ENCODE data around the gene XRN2. TPM values are rescaled to one million over a fixed set of nuclear protein-coding genes. Genes with fewer than 3 reads are reported as not detected.

The XRN2 gene
- total RNA-seq, 1 donor from 2014 or later, result 46.4 TPM

- no peak overlapping the region for H3K27ac ChIP-seq
- H3K4me3 ChIP-seq, result no peak overlapping the region
- no peaks in the 10 kb centered on the region for H3K4me1 ChIP-seq
- no peaks in the 10 kb centered on the region for H3K27me3 ChIP-seq
- no peak for TF ChIP-seq POLR2AphosphoS5 (IDR thresholded peaks at IDR 0.05; ENCODE audit: insufficient read depth in 1 of 2, low read depth in 1 of 2)
- TF ChIP-seq CTCF (IDR thresholded peaks at IDR 0.05), result no peak
- no peak for TF ChIP-seq POLR2A (IDR thresholded peaks at IDR 0.05)
- intact Hi-C loops (cut with DNase I), result no loop called here
- H3K36me3 ChIP-seq, result no peaks in the 10 kb centered on the region
- no peaks in the 10 kb centered on the region for H3K9me3 ChIP-seq
- DNase-seq (ENCODE audit: extremely low spot score in 2 of 2), result no peak
Observed at GRCh38 chr20:21262812-21263211, 40.3 kb upstream of the XRN2 start.

DNA sequence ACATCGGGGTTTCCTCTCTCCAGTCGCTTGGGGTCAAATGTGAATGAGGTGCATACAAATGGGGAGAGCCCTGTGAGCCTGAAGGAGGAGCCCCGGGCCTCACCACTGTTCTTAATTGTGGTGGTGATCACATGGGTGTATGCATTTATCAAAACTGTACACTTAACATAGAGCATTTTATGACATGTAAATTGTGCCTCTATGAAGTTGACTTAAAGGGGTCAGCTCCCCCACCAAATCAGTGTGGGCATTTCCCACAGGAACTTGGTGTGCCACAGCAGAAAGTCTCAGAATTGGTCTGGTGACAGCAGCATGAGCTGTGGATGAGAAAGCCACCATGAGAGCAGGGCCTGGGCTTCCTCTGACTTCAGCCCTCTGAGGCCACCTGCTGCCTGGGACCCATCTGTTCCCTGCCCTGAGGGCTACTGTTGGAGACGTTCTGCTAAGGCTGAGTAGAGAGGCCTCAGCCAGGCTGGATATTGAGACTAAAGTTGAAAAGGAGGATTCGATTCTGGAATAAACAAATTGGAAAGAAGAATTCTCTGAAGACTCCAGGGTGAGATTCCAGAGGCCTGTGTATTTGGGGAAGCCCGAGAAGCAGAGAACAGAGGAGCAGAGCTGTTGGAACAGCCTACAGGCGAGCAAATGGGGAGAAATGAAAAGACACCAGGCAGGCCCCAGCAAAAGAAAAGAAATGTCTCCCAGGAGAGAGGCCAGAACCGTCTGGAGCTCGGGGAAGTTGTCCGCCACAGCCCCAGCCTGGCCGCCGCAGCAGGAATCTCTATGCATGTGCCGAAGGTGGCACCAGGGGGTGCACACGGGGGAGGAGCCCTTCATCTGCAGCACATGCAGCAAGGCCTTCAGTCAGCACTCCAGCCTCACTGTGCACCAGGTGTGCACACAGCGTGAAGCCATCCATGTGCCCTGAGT is 37.6 kb upstream of the XRN2 start:
- no peak overlapping the region for H3K27ac ChIP-seq
- H3K36me3 ChIP-seq, result no peaks in the 10 kb centered on the region
- no peaks in the 10 kb centered on the region for H3K9me3 ChIP-seq
- no peak overlapping the region for H3K4me3 ChIP-seq
- H3K27me3 ChIP-seq, result no peaks in the 10 kb centered on the region
- no peaks in the 10 kb centered on the region for H3K4me1 ChIP-seq
- TF ChIP-seq POLR2AphosphoS5 (IDR thresholded peaks at IDR 0.05; ENCODE audit: insufficient read depth in 1 of 2, low read depth in 1 of 2) (no peak), POLR2A (IDR thresholded peaks at IDR 0.05) (no peak), CTCF (IDR thresholded peaks at IDR 0.05) (no peak)
- intact Hi-C loops (cut with DNase I), result no loop called here
- DNase-seq (ENCODE audit: extremely low spot score in 2 of 2), result no peak

DNA sequence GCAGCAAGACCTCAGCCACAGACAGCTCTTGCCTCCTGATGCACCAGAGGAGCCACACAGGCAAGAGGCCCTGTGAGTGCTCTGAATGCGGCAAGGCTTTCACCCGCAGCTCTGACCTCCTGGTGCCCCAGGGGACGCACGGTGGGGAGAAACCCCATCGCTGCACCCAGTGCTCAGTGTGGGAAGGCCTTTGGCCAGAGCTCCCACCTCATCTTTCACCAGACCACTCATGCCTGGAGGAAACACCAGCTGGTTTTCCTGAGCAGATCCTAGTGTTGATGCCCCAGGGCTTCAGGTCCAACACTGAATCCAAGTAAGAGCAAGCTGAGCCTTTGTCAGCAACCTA is 37.0 kb upstream of the XRN2 start:
- H3K4me1 ChIP-seq, result no peaks in the 10 kb centered on the region
- no peak for TF ChIP-seq CTCF (IDR thresholded peaks at IDR 0.05)
- TF ChIP-seq POLR2A (IDR thresholded peaks at IDR 0.05), result no peak
- no peak for TF ChIP-seq POLR2AphosphoS5 (IDR thresholded peaks at IDR 0.05; ENCODE audit: insufficient read depth in 1 of 2, low read depth in 1 of 2)
- no peaks in the 10 kb centered on the region for H3K27me3 ChIP-seq
- H3K27ac ChIP-seq, result no peak overlapping the region
- intact Hi-C loops (cut with DNase I), result no loop called here
- no peaks in the 10 kb centered on the region for H3K9me3 ChIP-seq
- H3K36me3 ChIP-seq, result no peaks in the 10 kb centered on the region
- no peak for DNase-seq (ENCODE audit: extremely low spot score in 2 of 2)
- no peak overlapping the region for H3K4me3 ChIP-seq

GRCh38 chr20:21269772-21270171 is 33.4 kb upstream of the XRN2 start:
- Histone ChIP-seq H3K4me3 (no peak overlapping the region), H3K9me3 (no peaks in the 10 kb centered on the region), H3K36me3 (no peaks in the 10 kb centered on the region), H3K27ac (no peak overlapping the region), H3K27me3 (no peaks in the 10 kb centered on the region), H3K4me1 (no peaks in the 10 kb centered on the region)
- TF ChIP-seq POLR2AphosphoS5 (IDR thresholded peaks at IDR 0.05; ENCODE audit: insufficient read depth in 1 of 2, low read depth in 1 of 2), result no peak
- TF ChIP-seq POLR2A (IDR thresholded peaks at IDR 0.05), result no peak
- no peak for TF ChIP-seq CTCF (IDR thresholded peaks at IDR 0.05)
- intact Hi-C loops (cut with DNase I), result no loop called here
- no peak for DNase-seq (ENCODE audit: extremely low spot score in 2 of 2)

DNA sequence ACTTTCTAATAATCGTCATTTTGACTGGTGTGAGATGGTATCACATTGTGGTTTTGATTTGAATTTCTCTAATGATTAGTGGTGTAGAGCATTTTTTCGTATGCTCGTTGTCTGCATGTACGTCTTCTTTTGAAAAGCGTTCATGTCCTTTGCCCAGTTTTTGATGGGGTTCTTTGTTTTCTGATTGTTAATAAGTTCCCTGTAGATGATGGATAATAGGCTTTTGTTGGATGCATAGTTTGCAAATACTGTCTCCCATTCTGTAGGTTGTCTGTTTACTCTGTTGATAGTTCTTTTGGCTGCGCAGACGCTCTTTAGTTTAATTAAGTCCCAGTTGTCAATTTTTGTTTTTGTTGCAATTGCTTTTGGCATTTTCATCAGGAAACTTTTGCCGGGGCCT is 32.3 kb upstream of the XRN2 start:
- Histone ChIP-seq H3K4me3 (no peak overlapping the region), H3K36me3 (no peaks in the 10 kb centered on the region), H3K27me3 (no peaks in the 10 kb centered on the region), H3K9me3 (no peaks in the 10 kb centered on the region), H3K4me1 (no peaks in the 10 kb centered on the region), H3K27ac (no peak overlapping the region)
- no peak for DNase-seq (ENCODE audit: extremely low spot score in 2 of 2)
- no peak for TF ChIP-seq POLR2A (IDR thresholded peaks at IDR 0.05)
- no peak for TF ChIP-seq POLR2AphosphoS5 (IDR thresholded peaks at IDR 0.05; ENCODE audit: insufficient read depth in 1 of 2, low read depth in 1 of 2)
- no peak for TF ChIP-seq CTCF (IDR thresholded peaks at IDR 0.05)
- intact Hi-C loops (cut with DNase I), result no loop called here
